Stimulated activated naive CD4-positive, alpha-beta T cell (primary cell): ENCODE data around the gene PHOX2A.
"Not testable (repeated sequence)": the region's sequence is repeated elsewhere in the genome, so short reads cannot be mapped to it uniquely, and the experiment has no call there.

Experiments
- DNase-seq, 6 experiments: peaks; one replicate each; lab custom pipeline; 2025; lab: John Stamatoyannopoulos, UW

PHOX2A gene

DNA sequence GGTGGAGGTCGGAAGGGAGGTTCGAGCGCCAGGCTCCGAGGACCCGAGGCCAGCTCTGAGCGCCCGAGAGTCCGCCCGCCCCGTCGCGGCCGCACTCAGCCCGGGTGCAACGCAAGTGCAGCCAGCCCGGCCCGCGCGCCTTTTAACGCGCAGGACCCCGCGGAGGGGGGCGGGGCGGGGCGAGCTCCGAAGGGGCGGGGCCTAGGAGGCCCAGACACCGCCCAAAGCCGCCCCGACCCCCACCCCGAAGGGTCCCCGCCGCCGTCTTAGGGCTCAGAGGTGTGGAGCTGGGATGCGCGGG, at the start of gene PHOX2A:
Gene PHOX2A (minus strand): TSS at position 117 of the 301 bp plus-strand sequence. CDS start 172 bp downstream, outside the sequence.
- DNase-seq: no peak

DNA sequence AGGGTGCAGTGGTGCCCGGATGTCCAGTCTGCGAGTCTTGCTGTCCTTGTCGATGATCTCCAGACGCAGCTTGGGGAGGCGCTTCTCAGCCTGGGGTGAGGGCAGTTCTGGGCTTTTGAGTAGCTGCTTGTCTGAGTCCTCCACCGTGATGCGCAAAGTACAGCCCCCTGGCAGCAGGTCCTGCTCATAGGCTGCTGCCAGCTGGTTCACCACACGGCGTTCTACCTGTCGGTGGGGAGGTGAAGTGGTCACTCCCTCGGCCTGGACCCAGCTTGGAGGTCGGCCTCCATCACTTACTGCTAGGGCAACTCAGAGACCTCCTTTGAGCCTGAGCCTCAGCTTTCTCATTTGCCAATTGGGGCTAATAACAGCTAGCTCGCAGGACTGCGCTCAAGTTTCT, 49.4 kb upstream of the PHOX2A start:
- no peak for DNase-seq

DNA sequence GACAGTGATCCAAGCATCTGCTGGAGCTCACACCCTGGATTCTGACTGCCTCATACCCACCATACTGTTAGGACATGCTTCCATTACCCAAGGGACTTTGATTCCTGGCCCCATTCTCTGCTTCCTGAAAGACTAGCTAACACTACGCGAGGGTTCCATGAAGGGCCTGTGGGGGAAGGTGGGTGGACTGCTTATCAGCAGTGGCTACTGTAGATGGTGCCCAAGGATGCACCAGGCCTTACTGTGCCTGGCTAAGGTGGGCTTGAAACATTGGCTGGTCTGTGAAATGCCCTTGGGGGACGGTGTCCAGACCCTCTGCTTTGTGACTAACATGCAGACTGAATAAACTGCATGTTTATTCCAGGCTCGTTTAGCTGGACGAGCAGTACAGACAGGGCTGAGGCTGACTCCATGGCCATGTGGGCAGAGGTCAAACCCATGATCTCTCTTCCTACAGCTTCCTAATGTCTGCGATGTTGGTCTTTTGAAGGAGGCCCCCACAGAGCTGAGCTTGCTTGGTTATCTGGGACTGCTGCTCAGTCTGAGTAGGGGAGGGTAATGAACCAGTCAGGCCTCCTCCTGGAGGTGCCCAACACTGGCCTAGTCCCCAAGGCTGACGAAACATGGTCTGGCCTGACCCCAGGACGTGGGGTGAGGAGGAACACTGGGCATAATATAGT, 48.3 kb upstream of the PHOX2A start:
- no peak for DNase-seq

GRCh38 chr11:72290741-72291140, 46.8 kb upstream of the PHOX2A start:
- peak in 3 of 6 experiments; percentile 4 to 31 (median 21) for DNase-seq

DNA sequence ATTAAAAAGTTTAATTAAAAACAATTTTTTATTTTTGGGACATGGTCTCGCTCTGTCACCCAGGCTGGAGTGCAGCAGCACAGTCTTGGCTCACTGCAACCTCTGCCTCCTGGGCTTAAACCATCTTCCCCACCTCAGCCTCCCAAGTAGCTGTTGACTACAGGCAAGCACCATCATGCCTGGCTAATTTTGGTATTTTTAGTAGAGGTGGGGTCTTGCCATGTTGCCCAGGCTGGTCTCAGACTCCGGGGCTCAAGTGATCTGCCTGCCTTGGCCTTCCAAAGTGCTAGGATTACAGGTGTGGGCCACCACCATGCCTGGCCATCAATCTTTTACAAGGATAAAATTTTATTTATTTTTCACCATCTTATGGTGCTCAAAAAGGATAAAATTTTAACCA, 43.3 kb upstream of the PHOX2A start:
- DNase-seq: no peak

DNA sequence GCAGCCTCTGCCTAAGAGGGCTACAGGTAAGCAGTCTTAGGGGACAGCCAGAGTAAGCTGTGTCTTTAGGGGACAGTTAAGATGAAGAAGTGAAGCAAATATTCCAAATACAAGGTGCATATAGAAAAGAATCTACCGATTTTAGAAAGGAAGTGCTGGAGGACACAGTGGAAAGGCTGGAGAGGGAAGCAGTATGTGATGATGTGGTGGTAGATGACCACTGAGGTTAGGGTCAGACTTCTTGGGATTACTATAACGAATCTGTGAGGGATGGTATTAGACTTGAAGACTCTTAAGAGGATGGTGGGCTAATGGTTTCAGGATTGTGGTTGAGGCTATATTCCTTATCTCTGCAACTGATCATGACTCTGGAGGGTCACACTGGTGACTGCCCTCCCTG, 40.0 kb upstream of the PHOX2A start:
- no peak for DNase-seq

DNA sequence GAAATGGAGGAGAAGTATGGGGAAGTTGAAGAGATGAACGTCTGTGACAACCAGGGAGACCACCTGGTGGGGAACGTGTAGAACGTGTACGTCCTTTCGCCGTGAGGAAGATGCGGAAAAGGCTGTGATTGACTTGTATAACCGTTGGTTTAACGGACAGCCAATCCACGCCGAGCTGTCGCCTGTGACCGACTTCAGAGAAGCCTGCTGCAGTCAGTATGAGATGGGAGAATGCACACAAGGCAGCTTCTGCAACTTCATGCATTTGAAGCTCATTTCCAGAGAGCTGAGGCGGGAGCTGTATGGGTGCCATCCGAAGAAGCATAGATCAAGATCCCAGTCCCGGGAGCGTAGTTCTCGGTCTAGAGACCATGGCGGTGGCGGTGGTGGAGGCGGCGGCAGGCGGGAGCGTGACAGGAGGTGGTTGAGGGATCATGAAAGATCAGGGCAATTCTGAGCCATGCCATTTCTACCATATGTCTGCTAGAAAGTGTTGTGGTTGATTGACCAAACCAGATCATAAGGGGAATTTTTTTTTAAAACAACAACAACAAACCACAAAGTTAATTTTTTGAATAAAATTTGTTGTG, 36.8 kb upstream of the PHOX2A start:
- no peak for DNase-seq

GRCh38 chr11:72280037-72280436, 36.1 kb upstream of the PHOX2A start:
- DNase-seq: no peak

GRCh38 chr11:72278905-72279304, 34.9 kb upstream of the PHOX2A start:
- no peak for DNase-seq

DNA sequence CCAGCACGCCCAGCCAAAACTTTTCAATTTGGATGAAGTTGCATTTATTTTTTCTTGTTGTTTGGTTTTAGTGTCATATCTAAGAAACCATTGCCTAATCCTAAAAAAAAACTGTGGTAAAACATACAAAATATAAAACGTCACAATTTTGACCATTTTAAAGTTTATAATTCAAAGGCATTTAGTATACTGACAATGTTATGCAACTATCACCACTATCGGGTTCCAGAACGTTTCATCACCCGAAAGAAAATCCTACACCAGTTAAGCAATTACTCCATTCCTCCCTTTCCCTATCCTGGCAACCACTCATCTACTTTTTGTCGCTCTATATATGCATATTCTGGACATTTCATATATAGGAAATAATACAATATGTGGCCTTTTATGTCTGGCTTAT, 30.5 kb upstream of the PHOX2A start:
- no peak for DNase-seq

DNA sequence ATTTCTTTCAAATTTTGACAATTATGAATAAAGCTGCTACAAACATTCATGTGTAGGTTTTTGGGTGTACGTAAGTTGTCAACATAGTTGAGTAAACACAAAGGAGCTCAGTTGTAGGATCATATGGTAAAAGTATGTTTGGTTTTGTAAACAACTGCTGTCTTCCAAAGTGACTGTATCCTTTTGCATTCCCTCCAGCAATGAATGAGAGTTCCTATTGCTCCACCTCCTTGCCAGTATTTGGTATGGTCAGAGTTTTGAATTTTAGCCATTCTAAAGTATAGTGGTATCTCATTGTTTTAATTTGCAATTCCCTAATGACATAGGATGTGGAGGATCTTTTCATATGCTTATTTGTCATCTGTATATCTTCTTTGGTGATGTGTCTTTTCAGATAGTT, 28.0 kb upstream of the PHOX2A start:
- DNase-seq: no peak

DNA sequence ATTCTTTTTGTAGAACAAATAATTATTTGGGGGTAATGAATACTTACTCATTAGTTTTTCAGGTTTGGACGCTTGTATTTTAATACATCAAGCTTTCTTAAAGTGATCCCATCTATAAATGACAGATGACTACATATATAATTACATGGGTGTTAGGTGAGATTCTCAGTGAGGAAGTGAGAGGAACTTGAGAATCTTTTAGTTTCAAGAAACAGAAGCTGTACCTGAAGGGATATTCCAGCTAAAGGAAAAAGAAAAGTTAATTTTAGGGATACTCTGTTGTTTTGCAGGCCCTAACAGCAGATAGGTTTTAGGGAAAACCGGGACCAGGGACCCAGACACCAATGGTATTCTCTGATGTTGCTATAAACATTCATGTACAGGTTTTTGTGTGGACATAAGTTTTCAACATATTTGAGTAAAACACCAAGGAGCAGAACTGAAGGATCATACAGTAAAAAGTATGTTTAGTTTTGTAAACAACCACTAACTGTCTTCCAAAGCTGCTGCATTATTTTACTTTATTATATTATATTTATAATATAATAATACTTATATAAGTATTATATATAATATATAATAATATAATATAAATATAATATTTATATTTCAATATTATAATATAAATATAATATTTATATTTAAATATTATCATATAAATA, 24.1 kb upstream of the PHOX2A start:
- no peak for DNase-seq

DNA sequence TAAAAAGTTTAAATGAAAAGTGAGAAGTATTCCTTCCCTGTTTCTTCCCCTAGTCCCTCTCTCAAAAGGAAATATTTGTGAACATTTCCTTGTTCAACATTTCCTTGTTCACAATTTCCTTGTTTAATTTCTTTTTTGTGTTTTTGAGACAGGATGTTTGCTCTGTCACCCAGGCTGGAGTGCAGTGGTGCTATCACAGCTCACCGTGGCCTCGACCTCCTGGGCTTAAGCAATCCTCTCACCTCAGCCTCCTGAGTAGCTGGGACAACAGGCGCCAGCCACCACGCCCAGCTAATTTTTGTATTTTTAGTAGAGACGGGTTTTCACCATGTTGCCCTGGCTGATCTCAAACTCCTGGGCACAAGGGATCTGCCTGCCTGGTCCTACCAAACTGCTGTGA, 23.0 kb upstream of the PHOX2A start:
- DNase-seq: not testable (repeated sequence)

- no peak for DNase-seq
These were observed 22.0 kb upstream of the PHOX2A start for GRCh38 chr11:72265951-72266350.

DNA sequence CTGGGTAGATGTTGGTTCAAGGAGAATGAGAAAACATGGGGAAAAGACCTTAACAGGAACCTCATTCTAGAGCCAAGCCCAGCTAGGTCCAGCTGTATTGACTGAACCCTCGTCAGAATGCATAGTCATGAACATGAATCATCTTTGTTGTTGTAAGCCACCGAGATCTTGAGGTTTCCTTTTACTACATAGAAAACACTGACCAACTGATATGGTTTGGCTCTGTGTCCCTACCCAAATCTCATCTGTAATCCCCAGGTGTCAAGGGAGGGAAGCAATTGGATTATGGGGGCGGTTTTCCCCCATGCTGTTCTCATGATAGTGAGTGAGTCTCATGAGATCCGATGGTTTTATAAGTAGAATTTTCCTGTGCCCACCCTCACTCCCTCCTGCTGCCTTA, 19.4 kb upstream of the PHOX2A start:
- no peak for DNase-seq

GRCh38 chr11:72260574-72260973, 16.6 kb upstream of the PHOX2A start:
- no peak for DNase-seq

DNA sequence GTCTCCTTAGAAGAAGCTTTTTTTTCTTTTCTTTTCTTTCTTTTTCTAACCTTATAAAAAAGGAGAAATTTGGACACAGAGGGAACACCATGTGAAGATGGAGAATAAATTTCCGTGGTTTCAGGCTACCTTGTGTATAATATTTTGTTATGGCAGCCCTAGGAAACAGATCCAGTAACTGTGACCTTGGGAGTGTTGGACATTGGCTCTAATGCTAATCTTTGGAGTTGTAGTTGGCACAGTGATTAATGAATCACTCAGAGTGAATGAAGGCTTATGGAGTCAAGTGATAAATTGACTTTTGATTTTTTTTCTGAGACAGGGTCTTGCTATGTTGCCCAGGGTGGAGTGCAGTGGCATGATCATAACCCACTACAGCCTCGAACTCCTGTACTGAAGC, 15.5 kb upstream of the PHOX2A start:
- no peak for DNase-seq

GRCh38 chr11:72257570-72257969, 13.6 kb upstream of the PHOX2A start:
- DNase-seq: no peak

DNA sequence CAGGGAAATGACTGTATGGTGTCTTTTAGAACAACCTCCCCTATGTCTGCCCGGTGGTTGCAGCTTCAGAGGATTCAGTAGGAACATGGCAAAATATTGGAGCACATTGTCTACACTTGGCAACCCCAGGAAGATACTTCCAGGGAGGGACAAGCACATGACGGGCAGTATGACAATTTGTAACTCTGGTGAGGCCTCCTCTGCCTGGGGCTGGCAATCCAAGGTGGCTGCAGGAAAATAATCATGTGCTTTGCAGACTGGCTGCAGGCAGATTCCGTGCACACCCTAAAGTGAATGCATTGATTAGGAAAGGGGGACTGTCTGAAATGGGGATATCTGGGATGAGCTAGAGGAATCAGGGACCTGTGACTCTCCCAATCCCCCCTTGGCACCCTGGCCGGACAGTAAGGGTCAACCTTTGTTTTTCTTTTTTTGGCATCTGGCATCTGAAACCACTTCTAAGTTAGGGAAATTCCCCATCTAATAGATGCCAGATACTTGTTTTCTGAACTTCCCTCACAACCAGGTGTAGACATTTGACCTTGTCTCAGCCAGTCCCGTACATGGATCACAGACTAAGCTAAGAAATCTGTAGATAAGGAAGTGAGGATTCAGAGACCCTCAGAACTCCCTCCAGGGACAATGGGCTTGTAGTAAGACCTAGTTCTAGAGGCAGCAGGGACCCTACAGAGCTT, 10.5 kb upstream of the PHOX2A start:
- DNase-seq: no peak

DNA sequence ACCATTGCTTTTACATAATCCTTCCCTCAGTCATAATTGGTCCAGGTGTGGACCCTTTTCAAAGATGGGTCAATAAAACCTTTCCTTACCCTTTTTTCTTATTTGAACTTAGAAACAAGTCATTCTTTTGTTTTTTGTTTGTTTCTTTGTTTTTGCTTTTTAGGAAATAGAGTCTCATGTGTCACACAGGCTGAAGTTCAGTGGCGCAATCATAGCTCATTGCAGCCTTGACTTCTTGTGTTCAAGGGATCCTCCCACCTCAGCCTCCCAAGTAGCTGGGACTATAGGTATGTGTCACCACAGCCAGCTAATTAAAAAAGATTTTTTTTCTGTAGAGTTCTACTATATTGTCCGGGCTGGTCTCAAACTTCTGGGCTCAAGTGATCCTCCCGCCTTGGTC, 9.4 kb upstream of the PHOX2A start:
- no peak for DNase-seq

DNA sequence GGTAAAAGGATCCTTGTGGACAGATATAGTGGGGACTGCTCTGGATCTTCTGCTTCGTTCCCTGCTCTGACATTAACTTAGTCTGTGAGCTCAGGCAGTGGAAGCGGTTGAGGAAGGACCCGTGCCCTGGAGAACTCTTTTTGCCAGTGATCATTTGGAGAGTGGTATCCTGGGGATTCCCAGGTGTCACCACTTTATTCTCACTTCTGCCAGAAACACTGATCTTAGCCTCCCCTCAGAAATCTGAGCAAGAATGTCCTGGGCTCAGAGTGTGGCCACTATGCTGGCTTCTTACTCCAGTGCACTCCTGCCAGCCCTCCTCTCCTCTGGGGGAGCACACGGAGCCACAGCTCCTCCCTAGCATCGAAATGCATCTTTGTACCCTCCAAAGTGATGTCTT, 7.6 kb upstream of the PHOX2A start:
- no peak for DNase-seq

DNA sequence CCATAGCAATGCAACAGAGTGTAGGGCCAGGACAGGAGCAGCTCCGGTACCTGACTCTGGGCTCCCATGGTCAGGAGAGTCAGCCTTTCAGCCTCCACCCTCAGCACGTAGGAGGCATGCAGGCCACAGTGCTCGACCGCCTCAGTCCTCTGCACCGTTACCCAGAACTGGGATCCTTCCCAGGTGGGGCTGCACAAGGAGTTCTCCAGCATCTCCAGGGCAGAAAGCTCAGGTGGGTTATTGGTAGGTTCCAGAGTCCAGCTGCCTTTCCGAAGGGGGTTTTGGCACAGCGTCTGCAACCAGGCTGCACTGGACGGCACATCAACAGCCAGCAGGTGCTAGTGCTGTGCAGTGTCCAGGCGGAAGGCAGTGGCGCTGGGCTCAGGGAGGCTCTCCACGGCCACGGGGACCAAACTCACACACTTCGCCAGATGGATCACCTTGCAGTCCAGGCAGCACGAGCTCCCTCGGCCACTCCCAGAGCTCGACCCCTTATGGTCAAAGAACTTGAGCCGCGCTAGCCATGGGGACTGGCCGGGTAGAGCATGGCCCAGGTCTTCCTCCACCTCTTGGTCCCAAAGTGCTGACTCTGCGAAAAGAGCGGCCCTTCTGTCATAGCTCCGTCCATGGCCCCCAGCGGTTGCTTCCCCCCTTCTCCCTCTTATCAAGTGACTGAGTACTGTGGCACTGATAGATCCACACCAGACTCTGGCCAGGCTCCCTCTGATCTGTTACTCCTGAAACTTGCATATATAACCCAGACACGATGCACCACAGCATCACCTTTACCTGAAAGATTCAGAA, 6.9 kb upstream of the PHOX2A start:
- no peak for DNase-seq
